OCI-LY3 (cell line): ENCODE results near the gene SMIM26.
"Not testable (repeated sequence)": the region's sequence is repeated elsewhere in the genome, so short reads cannot be mapped to it uniquely, and the experiment has no call there.

Experiments used
- EZH2phosphoT487 ChIP-seq: fragments of 200-600 bp; shearing (Covaris generic); IDR thresholded peaks from 2 replicates; pipeline ENCODE4 v1.6.1; 2018; ENCODE audit warnings: antibody characterized with exemption, mixed run types, low read depth
- TF ChIP-seq, protein P1 (sequence below): fragments of 200-600, 300-600 bp; sonication (generic); IDR thresholded peaks from 2 replicates; pipeline ENCODE4 v1.5.1; 2014; ENCODE audit warnings: antibody characterized with exemption, low read length, low read depth

DNA sequence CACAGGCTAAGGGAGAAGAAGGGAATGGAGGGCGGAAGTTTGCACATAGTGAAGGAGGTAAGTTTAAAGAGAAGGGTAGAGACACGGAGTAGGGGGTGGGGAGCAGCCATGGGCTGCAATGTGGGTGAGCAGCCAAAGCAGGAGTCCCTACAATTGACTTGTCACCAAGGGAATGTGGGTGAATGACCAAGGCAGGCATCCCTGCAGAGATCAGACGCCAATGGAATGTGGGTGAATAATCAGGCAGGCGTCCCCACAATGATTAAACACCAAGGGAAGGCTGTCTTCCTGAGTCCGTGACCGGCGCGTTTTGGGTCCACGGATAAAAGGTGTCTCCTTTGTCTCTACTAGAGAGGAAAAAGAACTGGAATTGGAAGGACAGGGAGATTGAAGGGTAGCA is 45.2 kb upstream of the SMIM26 start:
- TF ChIP-seq EZH2phosphoT487, result not testable (repeated sequence)
- TF ChIP-seq, protein P1, sequence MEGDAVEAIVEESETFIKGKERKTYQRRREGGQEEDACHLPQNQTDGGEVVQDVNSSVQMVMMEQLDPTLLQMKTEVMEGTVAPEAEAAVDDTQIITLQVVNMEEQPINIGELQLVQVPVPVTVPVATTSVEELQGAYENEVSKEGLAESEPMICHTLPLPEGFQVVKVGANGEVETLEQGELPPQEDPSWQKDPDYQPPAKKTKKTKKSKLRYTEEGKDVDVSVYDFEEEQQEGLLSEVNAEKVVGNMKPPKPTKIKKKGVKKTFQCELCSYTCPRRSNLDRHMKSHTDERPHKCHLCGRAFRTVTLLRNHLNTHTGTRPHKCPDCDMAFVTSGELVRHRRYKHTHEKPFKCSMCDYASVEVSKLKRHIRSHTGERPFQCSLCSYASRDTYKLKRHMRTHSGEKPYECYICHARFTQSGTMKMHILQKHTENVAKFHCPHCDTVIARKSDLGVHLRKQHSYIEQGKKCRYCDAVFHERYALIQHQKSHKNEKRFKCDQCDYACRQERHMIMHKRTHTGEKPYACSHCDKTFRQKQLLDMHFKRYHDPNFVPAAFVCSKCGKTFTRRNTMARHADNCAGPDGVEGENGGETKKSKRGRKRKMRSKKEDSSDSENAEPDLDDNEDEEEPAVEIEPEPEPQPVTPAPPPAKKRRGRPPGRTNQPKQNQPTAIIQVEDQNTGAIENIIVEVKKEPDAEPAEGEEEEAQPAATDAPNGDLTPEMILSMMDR, result not testable (repeated sequence)
